ENCODE data around the gene ARMCX2. TPM values are rescaled to one million over a fixed set of nuclear protein-coding genes. Genes with fewer than 3 reads are reported as not detected.

The ARMCX2 gene
- 140 and 167 TPM in 2 replicates for total RNA-seq

DNA sequence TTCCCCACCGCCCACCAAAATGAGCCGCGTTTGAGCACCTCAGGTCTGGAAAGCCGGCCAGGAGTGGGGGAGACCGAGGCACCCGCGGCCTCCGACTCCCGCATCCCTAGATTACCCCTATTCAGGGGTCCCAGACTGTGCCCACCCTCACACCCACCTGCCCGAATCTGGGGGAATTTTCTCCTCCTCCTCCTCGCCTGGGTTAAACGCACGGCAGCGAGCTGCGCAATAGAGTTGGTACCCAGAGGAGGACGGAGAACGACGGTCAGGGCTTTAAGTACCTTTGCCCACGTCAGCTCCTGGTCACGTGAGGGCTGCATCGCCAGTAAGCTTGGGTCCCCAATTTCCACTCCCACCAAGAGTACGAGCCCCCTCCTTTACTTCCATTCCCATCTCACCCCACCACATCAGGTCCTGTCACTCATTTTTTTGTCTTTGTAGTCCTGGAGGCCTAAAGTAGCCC lies at the start of gene ARMCX2:
ARMCX2 (minus strand) TSS at position 250 of the 463 bp plus-strand sequence. CDS start 2,262 bp downstream, outside the sequence.

DNA sequence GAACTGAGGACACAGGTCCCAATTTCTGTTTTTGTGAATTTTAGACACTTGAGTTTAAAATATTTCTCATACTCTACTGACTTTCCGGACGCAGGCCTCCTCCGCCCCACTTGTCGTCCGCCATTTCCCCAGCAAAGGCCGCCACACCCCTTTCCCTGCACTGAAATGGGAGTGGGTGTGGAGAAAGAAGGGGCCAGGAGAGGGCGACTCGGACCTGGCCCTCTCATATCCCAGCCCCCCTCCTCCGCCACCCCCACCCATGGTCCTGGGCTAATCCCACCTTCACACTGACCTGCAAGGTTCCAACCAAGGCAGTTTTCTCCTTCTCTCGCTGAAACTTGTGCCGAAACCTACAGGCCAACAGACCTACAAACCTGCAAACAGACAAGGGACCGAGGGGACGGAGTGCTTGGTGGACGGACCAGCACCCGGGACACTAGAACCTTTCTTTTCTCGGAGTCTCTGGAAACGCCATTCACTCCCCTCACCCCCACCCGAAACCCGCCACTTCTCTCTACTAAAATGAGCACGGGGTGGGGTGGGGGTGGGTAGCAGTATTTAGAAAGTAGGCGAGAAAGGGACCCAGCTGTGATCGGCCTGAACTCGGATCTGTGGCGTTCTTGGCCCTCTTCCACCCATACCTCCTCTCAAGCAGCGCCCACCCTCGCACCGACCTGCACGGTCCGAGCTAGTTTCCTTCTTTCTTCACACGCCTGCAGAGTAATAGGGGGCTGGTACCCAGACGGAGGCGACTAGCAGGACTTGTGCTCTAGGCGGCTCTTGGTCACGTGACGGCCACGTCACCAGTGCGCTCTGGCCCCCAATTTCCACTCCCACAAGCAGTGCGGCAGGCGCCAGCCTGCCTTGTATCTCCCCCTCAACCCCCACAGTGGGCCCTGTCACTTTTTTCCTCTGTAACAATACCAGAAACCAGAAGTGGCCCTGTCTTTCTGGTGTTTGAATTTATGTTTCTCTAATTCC lies 42.1 kb downstream of the ARMCX2 start, which contains the start of gene ARMCX6:
ARMCX6 (minus strand) TSS at position 790 of the 981 bp plus-strand sequence. CDS start 1,380 bp downstream, outside the sequence.

Other genes starting within 250 kb of the ARMCX2 start
- gene ARMCX4, start 174.4 kb downstream of the ARMCX2 start, total RNA-seq = 4.4 and 7.3 TPM in 2 replicates
- gene ARMCX1, start 109.3 kb downstream of the ARMCX2 start, total RNA-seq = 40.6 and 51.0 TPM in 2 replicates
- gene ARMCX6, start 41.9 kb downstream of the ARMCX2 start, total RNA-seq = 37.7 and 40.4 TPM in 2 replicates
- 91.0 and 132 TPM in 2 replicates for gene ARMCX3, start 36.7 kb downstream of the ARMCX2 start, total RNA-seq